WTC11 (cell line): ENCODE data around the gene IRAK2. TPM values are rescaled to one million over a fixed set of nuclear protein-coding genes. Genes with fewer than 3 reads are reported as not detected.

ENCODE experiments used
- ATAC-seq: fragments of 200-7000 bp; cut with Tn5 transposase; 2 replicates; pipeline ENCODE4 v1.10.0; 2021; ENCODE audit warnings: mild to moderate bottlenecking, moderate library complexity
- CTCF ChIA-PET: fragments of 300-600 bp; sonication (Branson Sonifier 250); formaldehyde crosslinking; loops from one replicate; lab custom pipeline; 2021; ENCODE audit warnings: antibody characterized with exemption; lab: Charles Lee
- POLR2A ChIA-PET: fragments of 350-600 bp; sonication (Branson Sonifier 250); formaldehyde crosslinking; loops from one replicate; lab custom pipeline; 2021; ENCODE audit warnings: antibody characterized with exemption; lab: Charles Lee
- DNase-seq: peaks from one replicate; pipeline ENCODE4 v3.0.0; 2021; ENCODE audit warnings: low spot score
- H3K27ac Mint-ChIP-seq: 2 replicates; pipeline ENCODE4 v1.8.0; 2021; ENCODE audit warnings: mixed read lengths
- H3K27me3 Mint-ChIP-seq: 2 replicates; pipeline ENCODE4 v1.8.0; 2021; ENCODE audit warnings: low read depth, mild to moderate bottlenecking, moderate library complexity, mixed read lengths
- H3K36me3 Mint-ChIP-seq: 2 replicates; pipeline ENCODE4 v1.8.0; 2021; ENCODE audit warnings: mixed read lengths
- H3K4me1 Mint-ChIP-seq: 2 replicates; pipeline ENCODE4 v1.8.0; 2022; ENCODE audit warnings: mixed read lengths
- H3K4me3 Mint-ChIP-seq: 2 replicates; pipeline ENCODE4 v1.8.0; 2021; ENCODE audit warnings: mild to moderate bottlenecking, moderate library complexity, mixed read lengths
- H3K9me3 Mint-ChIP-seq: 2 replicates; pipeline ENCODE4 v1.8.0; 2021; ENCODE audit warnings: mixed read lengths
- CREM ChIP-seq: sonication (generic); formaldehyde crosslinking; IDR thresholded peaks from 2 replicates; pipeline ENCODE4 v1.8.1; 2022; ENCODE audit warnings: mild to moderate bottlenecking, missing genetic modification reagents, moderate library complexity
- EMX1 ChIP-seq: fragments of 250-450 bp; sonication (Bioruptor Pico); IDR thresholded peaks from 2 replicates; pipeline ENCODE4 v1.8.0; 2021; ENCODE audit warnings: mild to moderate bottlenecking
- HMGA2 ChIP-seq: fragments of 250-450 bp; sonication (Bioruptor Pico); IDR thresholded peaks from 2 replicates; pipeline ENCODE4 v1.4.0; 2021; ENCODE audit warnings: mild to moderate bottlenecking, moderate library complexity
- NR1H2 ChIP-seq: sonication (generic); formaldehyde crosslinking; IDR thresholded peaks from 2 replicates; pipeline ENCODE4 v1.9.0; 2021; ENCODE audit warnings: mild to moderate bottlenecking, moderate library complexity, missing genetic modification reagents
- NR3C1 ChIP-seq: sonication (generic); formaldehyde crosslinking; conservative IDR thresholded peaks from 2 replicates; pipeline ENCODE4 v1.8.1; 2023; ENCODE audit warnings: low read depth, mild to moderate bottlenecking, missing genetic modification reagents
- RORB ChIP-seq: fragments of 250-450 bp; sonication (Bioruptor Pico); IDR thresholded peaks from 2 replicates; pipeline ENCODE4 v1.9.0; 2021; ENCODE audit warnings: mild to moderate bottlenecking
- SMAD4 ChIP-seq: sonication (generic); formaldehyde crosslinking; IDR thresholded peaks from 2 replicates; pipeline ENCODE4 v1.8.0; 2022; ENCODE audit warnings: mild to moderate bottlenecking, missing genetic modification reagents
- TEAD4 ChIP-seq: sonication (generic); formaldehyde crosslinking; IDR thresholded peaks from 2 replicates; pipeline ENCODE4 v1.8.0; 2022; ENCODE audit warnings: mild to moderate bottlenecking, missing genetic modification reagents
- ZBTB21 ChIP-seq: sonication (generic); formaldehyde crosslinking; IDR thresholded peaks from 2 replicates; pipeline ENCODE4 v1.8.1; 2023; ENCODE audit warnings: mild to moderate bottlenecking, missing genetic modification reagents, borderline replicate concordance
- ZNF121 ChIP-seq: sonication (generic); formaldehyde crosslinking; IDR thresholded peaks from 2 replicates; pipeline ENCODE4 v1.8.0; 2023; ENCODE audit warnings: missing genetic modification reagents
- ZNF232 ChIP-seq: sonication (generic); formaldehyde crosslinking; IDR thresholded peaks from 2 replicates; pipeline ENCODE4 v1.8.0; 2022; ENCODE audit warnings: mild to moderate bottlenecking, missing genetic modification reagents
- ZNF396 ChIP-seq: fragments of 250-450 bp; sonication (Bioruptor Pico); IDR thresholded peaks from 2 replicates; pipeline ENCODE4 v1.8.0; 2021; ENCODE audit warnings: mild to moderate bottlenecking, moderate library complexity, borderline replicate concordance
- ZNF423 ChIP-seq: fragments of 250-450 bp; sonication (Bioruptor Pico); IDR thresholded peaks from 2 replicates; pipeline ENCODE4 v2.1.2; 2022; ENCODE audit warnings: mild to moderate bottlenecking, moderate library complexity
- total RNA-seq: library from RNA; stranded (reverse); gene quantifications from 3 replicates; pipeline ENCODE4 v1.2.3, GENCODE V29; 2021
- TF ChIP-seq, protein P1 (sequence below): sonication (generic); formaldehyde crosslinking; IDR thresholded peaks from 2 replicates; pipeline ENCODE4 v1.8.0; 2023; ENCODE audit warnings: mild to moderate bottlenecking, missing genetic modification reagents
- TF ChIP-seq, protein P2 (sequence below): sonication (generic); formaldehyde crosslinking; conservative IDR thresholded peaks from 2 replicates; pipeline ENCODE4 v1.8.1; 2023; ENCODE audit warnings: mild to moderate bottlenecking, low read depth, missing genetic modification reagents, moderate library complexity
- TF ChIP-seq, protein P3 (sequence below): sonication (generic); formaldehyde crosslinking; IDR thresholded peaks from 2 replicates; pipeline ENCODE4 v1.8.1; 2023; ENCODE audit warnings: mild to moderate bottlenecking, missing genetic modification reagents, borderline replicate concordance
- TF ChIP-seq, protein P4 (sequence below): fragments of 250-450 bp; sonication (Bioruptor Pico); conservative IDR thresholded peaks from 2 replicates; pipeline ENCODE4 v1.9.0; 2021; ENCODE audit warnings: mild to moderate bottlenecking

IRAK2 gene
- total RNA-seq, 1 experiment from 2014 or later = 1.4 TPM

DNA sequence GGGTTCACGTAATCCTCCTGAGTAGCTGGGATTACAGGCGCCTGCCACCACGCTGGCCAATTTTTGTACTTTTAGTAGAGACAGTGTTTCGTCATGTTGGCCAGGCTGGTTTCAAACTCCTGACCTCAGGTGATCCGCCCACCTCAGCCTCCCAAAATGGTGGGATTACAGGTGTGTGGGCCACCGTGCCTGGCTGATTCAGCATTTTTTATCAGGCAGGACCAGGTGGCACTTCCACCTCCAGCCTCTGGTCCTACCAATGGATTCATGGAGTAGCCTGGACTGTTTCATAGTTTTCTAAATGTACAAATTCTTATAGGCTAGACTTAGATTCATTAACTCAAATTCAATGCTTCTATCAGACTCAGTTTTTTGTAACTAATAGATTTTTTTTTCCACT is 13.7 kb upstream of the IRAK2 start (continued):
- TF ChIP-seq HMGA2 (CRISPR knock-in tag) (no peak), TEAD4 (no peak), ZNF423 (CRISPR knock-in tag) (no peak), RORB (CRISPR knock-in tag) (no peak), NR1H2 (CRISPR knock-in tag) (no peak), ZNF396 (CRISPR knock-in tag) (no peak), ZBTB21 (CRISPR knock-in tag) (no peak), NR3C1 (no peak)
- TF ChIP-seq, protein P1, sequence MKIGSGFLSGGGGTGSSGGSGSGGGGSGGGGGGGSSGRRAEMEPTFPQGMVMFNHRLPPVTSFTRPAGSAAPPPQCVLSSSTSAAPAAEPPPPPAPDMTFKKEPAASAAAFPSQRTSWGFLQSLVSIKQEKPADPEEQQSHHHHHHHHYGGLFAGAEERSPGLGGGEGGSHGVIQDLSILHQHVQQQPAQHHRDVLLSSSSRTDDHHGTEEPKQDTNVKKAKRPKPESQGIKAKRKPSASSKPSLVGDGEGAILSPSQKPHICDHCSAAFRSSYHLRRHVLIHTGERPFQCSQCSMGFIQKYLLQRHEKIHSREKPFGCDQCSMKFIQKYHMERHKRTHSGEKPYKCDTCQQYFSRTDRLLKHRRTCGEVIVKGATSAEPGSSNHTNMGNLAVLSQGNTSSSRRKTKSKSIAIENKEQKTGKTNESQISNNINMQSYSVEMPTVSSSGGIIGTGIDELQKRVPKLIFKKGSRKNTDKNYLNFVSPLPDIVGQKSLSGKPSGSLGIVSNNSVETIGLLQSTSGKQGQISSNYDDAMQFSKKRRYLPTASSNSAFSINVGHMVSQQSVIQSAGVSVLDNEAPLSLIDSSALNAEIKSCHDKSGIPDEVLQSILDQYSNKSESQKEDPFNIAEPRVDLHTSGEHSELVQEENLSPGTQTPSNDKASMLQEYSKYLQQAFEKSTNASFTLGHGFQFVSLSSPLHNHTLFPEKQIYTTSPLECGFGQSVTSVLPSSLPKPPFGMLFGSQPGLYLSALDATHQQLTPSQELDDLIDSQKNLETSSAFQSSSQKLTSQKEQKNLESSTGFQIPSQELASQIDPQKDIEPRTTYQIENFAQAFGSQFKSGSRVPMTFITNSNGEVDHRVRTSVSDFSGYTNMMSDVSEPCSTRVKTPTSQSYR (CRISPR knock-in tag) = no peak
- TF ChIP-seq, protein P2, sequence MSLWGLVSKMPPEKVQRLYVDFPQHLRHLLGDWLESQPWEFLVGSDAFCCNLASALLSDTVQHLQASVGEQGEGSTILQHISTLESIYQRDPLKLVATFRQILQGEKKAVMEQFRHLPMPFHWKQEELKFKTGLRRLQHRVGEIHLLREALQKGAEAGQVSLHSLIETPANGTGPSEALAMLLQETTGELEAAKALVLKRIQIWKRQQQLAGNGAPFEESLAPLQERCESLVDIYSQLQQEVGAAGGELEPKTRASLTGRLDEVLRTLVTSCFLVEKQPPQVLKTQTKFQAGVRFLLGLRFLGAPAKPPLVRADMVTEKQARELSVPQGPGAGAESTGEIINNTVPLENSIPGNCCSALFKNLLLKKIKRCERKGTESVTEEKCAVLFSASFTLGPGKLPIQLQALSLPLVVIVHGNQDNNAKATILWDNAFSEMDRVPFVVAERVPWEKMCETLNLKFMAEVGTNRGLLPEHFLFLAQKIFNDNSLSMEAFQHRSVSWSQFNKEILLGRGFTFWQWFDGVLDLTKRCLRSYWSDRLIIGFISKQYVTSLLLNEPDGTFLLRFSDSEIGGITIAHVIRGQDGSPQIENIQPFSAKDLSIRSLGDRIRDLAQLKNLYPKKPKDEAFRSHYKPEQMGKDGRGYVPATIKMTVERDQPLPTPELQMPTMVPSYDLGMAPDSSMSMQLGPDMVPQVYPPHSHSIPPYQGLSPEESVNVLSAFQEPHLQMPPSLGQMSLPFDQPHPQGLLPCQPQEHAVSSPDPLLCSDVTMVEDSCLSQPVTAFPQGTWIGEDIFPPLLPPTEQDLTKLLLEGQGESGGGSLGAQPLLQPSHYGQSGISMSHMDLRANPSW (CRISPR knock-in tag) = no peak
- TF ChIP-seq, protein P3, sequence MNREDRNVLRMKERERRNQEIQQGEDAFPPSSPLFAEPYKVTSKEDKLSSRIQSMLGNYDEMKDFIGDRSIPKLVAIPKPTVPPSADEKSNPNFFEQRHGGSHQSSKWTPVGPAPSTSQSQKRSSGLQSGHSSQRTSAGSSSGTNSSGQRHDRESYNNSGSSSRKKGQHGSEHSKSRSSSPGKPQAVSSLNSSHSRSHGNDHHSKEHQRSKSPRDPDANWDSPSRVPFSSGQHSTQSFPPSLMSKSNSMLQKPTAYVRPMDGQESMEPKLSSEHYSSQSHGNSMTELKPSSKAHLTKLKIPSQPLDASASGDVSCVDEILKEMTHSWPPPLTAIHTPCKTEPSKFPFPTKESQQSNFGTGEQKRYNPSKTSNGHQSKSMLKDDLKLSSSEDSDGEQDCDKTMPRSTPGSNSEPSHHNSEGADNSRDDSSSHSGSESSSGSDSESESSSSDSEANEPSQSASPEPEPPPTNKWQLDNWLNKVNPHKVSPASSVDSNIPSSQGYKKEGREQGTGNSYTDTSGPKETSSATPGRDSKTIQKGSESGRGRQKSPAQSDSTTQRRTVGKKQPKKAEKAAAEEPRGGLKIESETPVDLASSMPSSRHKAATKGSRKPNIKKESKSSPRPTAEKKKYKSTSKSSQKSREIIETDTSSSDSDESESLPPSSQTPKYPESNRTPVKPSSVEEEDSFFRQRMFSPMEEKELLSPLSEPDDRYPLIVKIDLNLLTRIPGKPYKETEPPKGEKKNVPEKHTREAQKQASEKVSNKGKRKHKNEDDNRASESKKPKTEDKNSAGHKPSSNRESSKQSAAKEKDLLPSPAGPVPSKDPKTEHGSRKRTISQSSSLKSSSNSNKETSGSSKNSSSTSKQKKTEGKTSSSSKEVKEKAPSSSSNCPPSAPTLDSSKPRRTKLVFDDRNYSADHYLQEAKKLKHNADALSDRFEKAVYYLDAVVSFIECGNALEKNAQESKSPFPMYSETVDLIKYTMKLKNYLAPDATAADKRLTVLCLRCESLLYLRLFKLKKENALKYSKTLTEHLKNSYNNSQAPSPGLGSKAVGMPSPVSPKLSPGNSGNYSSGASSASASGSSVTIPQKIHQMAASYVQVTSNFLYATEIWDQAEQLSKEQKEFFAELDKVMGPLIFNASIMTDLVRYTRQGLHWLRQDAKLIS (CRISPR knock-in tag) = no peak

DNA sequence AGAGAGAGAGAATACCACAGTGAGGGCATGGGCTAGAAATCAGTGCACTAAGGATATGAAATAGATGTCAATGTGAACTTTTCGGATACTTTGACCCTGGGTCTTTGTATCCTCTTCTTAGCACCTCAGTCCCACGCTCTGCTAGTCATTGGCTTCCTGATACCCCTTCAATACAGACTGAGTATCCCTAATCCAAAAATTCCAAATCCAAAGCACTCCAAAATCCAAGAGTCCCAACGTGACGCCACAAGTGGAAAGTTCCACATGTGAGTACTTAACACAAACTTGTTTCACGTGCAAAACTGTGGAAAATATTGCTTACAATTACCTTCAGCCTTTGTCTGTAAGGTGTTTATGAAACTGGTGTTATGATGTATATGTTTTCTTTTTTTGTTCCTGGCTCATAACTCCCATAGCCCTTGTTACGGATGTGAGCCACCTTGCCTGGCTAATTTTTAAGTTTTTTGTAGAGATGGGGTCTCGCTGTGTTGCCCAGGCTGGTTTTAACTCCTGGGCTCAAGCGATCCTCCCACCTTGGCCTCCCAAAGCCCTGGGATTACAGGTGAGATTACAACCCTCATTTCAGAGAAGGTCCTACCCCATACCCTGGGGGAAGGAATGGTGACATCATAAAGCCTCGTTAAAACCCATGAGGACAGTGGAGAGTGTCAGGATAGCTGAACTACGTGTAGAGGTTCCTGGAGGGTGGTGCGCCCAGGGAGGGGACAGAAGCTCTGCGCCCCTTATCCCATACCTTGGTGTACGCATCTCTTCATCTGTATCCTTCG is 10.2 kb upstream of the IRAK2 start:
- CTCF ChIA-PET = no interaction called here
- Mint-ChIP-seq H3K36me3 (peaks cover 31% of the 10 kb centered on the region), H3K9me3 (no peaks in the 10 kb centered on the region), H3K27me3 (no peaks in the 10 kb centered on the region), H3K4me3 (no peak overlapping the region), H3K4me1 (no peaks in the 10 kb centered on the region), H3K27ac (no peak overlapping the region)
- POLR2A ChIA-PET = interaction anchor here (0.6 kb wide), 3 partner anchors 72 to 417 kb away, joined by 3 read pairs; no protein-coding TSS in a partner anchor
- DNase-seq (no peak), ATAC-seq (no peak; the same call in 1 of the 2 replicates)
- 0 out of 2 replicates have a peak, but pooled peaks have one; percentile 56 for TF ChIP-seq EMX1 (CRISPR knock-in tag)
- TF ChIP-seq, protein P4, sequence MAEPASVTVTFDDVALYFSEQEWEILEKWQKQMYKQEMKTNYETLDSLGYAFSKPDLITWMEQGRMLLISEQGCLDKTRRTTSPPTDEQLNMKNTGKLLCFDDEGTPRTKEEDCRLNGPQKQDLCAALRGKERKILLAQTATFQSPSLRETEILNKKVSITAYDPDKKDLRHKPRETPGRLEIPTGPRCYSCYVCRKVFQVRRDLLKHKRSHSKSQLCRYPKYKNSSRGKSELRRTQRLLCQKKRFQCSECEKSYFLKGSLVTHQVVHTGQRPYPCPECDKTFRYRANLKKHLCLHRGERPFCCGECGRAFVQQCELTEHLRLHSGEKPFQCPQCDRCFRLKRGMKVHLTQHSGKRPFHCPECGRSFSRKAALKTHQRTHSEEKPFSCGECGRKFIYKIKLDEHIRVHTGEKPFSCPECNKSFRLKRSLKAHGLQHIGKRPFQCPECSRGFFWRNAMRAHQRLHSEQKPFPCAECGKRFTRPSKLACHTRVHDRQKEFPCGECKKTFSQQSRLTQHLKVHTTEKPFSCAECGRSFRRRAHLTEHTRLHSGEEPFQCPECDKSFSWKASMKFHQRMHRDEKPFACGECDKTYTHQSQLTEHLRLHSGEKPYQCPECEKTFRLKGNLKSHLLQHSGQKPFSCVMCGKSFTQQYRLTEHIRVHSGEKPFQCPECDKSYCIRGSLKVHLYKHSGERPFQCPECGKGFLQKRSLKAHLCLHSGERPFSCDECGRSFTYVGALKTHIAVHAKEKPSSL (CRISPR knock-in tag) = 0 out of 2 replicates have a peak, but pooled peaks have one; percentile 5
- no peak for TF ChIP-seq SMAD4 (CRISPR knock-in tag)
- peak; percentile 60 for TF ChIP-seq ZNF121 (CRISPR knock-in tag)
- no peak for TF ChIP-seq ZNF232 (CRISPR knock-in tag)
- no peak for TF ChIP-seq CREM (CRISPR knock-in tag)
